ENCODE measurements around the gene BCL11B.

The BCL11B gene

DNA sequence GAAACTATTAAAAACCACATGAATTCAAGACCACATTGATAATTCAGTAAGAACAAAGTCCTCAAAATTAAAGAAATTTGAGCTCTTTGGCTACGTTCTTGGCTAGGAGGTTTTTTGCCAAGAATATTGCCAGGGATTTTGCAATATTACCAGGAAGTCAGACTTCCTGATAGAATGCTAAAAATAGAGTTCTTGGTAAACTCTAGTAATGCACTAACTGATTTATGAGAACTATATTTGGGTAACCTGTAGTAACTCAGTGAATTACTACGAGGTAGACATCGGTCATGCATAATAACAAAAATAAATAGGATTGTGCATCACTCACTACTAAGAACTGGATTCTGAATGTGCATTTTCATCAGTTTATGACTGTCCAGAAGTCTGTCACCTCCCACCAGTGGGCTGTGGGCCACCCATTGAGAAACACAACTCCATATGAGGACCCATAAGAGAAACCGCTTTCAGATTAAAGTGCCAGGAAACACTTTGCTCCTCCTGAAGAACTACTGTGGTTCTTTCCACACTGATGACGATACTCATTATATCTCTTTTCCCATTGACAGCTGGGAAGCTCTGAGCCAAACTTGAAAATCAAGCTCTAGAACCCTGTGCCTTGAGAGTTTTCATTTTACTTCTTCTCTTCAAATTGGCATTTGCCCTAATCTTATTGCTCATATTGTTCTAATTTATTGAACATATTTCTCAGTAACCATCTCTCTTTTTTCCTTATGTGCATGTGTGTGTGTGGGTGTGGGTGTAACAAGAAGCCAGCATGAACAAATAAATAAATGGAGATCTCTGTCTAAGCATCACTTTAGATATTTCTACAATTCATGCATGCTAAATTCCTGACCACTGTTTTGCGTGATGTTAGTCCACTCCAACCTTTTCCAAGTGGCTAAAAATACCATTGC is 116.6 kb downstream of the BCL11B start:
- DNase-seq, result no peak

DNA sequence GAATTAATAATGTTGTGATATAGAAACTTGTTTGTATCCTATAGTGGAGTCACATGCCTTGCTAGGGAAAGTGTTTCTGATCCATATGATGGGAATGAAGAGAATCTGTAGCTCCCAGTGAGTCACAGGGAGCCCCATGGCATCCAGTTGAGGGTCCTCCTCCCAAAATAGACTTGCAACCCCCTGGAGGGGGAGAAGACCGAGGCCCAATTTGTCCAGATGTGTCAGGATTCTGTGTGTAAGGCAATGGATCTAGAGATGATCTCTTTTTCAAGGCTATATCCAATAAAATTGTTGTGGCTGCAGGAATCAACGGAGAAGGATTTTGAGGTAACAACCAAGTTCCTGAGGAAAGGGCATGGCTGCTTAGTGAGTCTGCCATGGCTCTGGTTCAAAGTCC is 121.8 kb downstream of the BCL11B start:
- DNase-seq, result no peak

- DNase-seq, result no peak
These were observed 123.0 kb downstream of the BCL11B start for GRCh38 chr14:99148861-99149610.

DNA sequence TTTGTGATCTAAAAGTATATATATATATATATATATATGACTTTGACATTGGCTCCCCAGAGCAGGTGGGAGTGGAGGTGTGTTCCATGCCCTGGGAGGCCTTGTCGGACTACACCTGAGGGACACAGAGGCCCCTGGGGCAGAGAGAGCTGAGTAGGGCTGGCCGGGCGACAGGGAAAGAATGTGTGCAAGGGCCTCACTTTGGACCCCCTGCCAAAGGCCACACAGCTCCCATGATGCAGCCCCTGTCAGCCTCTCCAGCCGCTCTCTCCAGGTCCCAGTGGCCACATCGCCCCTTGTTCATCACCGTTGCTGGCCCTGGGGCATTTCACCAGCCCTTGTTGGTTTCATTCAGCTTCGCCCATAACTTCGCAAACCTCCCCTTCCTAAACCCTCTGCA is 123.9 kb downstream of the BCL11B start:
- no peak for DNase-seq

DNA sequence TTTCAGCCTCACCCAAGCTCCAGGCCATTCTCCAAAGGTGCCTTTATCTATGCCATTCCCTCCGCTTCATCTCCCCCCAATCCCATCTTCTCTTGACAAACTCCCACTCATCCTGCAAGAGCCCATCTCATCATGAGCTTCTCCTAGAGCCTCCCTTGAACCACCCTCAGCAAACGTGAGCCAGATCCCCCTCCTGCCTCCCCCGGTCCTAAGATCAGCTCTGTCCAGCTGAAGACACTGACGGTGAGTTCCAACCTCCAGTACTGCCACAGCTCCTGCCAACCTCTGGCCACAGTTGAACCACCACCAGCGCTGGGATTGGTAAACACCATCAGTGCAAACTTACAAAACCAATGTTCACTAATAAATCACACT is 124.6 kb downstream of the BCL11B start:
- DNase-seq, result no peak

DNA sequence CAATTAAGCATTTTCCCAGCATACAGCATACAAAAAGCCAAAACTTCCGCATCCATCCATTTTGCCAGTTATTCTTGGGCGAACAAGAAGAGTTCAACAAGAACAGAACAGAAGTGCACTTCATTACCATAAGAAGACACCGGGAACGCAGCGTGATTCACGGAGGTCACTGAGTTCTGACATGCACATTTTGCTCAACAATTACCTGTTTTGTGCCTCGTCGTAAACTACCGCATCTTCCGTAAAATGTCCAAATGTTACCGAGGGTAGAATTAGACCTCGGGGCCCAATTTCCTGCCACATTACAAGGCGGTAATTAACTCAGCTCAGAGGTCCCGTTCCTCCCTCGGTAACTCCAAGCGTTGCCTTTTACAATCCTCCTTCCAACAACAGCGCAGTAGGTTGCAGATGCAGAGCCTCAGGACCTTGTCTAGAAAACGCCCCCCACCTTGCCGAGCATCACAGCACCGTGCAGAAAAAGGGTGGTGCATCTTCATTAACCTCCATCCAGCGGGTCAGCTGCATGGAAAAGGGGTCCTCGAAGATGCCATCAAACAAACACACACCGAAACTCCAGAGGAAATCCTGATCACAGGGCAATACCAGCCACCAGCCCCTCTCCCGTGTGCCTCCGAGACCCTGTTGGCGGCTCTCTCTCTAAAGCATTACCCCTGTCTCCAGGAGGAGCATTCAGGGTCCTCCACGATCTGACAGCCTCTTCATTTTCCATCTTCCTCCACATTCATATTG is 125.2 kb downstream of the BCL11B start:
- no peak for DNase-seq

DNA sequence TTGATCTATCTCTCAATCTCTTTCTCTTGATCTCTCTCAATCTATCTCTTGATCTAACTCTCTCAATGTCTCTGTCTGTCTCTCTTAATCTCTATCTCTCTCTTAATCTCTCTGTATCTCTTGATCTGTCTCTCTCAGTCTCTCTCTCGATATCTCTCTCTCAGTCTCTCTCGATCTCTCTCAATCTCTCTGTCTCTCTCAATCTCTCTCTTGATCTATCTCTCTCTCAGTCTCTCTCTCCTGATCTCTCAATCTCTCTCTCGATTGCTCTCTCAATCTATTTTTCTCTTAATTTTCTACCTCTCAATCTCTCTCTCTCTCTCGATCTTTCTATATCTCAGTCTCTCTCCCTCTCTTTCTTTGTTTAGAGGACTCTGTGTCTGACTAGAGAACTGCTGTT is 126.7 kb downstream of the BCL11B start:
- DNase-seq, result no peak

GRCh38 chr14:99143793-99144192 is 128.2 kb downstream of the BCL11B start:
- no peak for DNase-seq

GRCh38 chr14:99143126-99143525 is 128.9 kb downstream of the BCL11B start:
- DNase-seq, result no peak

- DNase-seq, result no peak
These were observed 130.8 kb downstream of the BCL11B start for GRCh38 chr14:99141236-99141635.

DNA sequence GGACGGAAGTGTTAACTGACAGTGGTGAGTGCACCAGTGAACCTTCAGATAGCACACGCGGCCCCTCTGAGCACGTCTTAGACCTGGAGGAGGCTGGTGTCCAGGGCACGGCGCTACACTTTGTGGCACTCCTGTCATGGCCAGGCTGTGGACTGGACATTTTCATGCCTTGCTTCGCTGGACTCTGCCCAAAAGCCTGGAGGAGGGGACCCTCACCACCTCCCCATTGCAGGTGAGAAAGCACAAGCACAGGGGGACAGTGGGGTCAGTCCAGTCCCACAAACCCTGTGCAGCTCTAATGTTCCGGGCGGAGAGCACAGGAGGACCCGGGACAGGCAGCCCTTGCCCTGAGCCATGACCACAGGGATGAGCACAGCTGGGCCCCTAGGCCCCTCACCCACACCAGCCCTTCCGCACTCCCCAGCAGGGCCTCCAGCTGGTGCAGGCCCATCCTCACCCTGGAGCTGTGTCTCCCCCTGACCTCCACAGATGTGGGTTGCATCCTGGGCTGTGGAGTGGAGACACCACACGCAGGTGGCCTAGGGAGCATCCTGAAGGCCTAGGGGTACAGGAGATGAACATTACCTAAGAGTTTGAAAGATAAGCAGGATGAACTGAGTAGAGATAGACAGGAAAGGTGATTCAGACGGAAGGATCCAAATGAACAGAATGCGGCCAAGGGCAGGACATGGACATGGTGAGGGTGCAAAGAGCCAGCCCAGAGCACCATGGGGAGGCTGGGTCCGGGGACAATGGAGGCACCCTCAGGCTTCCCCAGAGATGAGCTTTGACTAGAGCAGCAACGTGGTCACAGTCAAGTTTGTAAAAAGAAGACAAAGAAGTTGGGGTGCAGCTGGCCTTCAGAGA is 132.8 kb downstream of the BCL11B start:
- no peak for DNase-seq

- DNase-seq, result no peak
These were observed 134.0 kb downstream of the BCL11B start for GRCh38 chr14:99137913-99138571.

- no peak for DNase-seq
These were observed 134.8 kb downstream of the BCL11B start for GRCh38 chr14:99137001-99137700.

GRCh38 chr14:99136401-99136800 is 135.6 kb downstream of the BCL11B start:
- DNase-seq, result no peak

DNA sequence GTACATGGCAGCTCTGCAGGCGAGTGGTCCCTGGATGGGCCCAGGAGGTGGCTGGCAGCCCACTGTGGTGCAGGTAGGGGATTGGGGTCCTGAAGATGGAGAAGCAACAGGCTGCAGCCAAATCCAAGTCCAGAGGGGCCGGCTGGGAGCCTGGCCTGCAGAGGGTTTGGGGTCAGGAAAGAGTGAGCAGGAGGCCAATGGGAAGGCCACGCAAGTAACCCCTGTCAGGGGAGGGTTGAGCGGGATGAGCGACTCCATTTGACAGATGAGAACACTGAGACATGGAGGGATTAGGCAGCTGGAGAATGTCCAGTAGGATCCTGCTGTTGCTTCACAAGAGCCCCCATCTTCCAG is 136.0 kb downstream of the BCL11B start:
- DNase-seq, result no peak

GRCh38 chr14:99134516-99135046 is 137.4 kb downstream of the BCL11B start:
- DNase-seq, result no peak

DNA sequence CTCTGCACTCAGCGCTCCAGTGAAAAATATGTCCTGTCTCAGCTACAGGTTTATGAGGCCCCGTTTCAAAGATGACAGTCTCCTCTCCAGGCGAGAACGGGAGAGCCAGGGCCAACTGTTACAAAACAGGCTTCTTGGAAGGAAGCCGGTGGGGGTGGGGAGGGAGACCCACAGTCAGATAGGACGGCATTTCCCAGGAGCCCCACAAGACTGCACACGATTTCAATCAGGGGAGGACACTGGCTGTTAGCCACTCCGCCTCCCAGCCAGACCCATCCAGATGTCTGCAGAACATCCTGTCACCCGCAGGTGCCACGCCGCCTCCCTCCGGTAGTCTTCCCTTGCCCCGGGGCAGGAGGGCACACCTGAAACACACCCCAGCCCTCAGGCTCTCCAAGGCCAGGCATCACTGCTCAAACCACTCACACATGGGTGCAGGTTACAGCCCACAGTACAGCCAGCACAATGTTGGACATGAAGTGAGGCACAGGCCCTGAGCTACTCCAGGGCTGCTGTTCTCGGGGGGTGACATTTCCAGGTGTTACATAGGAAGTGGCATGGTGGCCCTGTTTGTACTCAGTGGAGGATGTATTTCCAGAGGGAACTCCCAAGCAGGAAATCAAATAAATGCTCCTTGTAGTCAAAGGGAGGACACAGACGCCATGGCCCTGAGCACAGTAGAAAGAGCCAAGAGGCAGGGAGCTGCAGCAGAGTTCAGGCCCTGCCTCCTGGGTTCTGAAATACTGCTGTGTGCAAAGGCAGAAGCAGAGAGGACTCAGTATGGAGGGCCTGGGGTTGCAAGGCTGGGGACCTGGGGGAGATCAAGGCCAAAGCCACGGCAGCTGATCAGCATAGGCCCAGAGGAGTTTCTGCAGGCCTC is 138.1 kb downstream of the BCL11B start:
- no peak for DNase-seq

GRCh38 chr14:99132821-99133635 is 139.0 kb downstream of the BCL11B start:
- no peak for DNase-seq

GRCh38 chr14:99131632-99132271 is 140.2 kb downstream of the BCL11B start:
- DNase-seq, result no peak
